GM10248 (cell line): ENCODE data around the gene HOXC4.
A peak's percentile ranks its signal among the peaks of the same experiment; 100 is the strongest.

Experiments
- CTCF ChIA-PET: fragments of 300-600 bp; sonication (Branson Sonifier 250); formaldehyde crosslinking; extraction: SDS; loops from one replicate; lab custom pipeline; 2021; ENCODE audit warnings: antibody characterized with exemption; lab: Yijun Ruan, JAX
- POLR2A ChIA-PET: fragments of 350-650 bp; sonication (Branson Sonifier 250); formaldehyde crosslinking; extraction: SDS; loops from one replicate; lab custom pipeline; 2020; ENCODE audit warnings: antibody characterized with exemption; lab: Yijun Ruan, JAX
- DNase-seq: peaks from one replicate; pipeline ENCODE4 v3.0.0; 2012; ENCODE audit errors: extremely low spot score
- CTCF ChIP-seq: IDR thresholded peaks from 2 replicates; pipeline ENCODE4 v1.5.1; 2012; ENCODE audit warnings: mild to moderate bottlenecking, low read depth; ENCODE audit errors: extremely low read depth, missing control alignments, control extremely low read depth

The HOXC4 gene

GRCh38 chr12:54019091-54019811, 34.4 kb upstream of the HOXC4 start:
- no peak for TF ChIP-seq CTCF
- ChIA-PET CTCF (interaction anchor here (6.1 kb wide), 1 partner anchor 14 kb away, joined by 56 read pairs; the partner anchor contains the start of gene HOXC5), POLR2A (no interaction called here)
- DNase-seq, result no peak

GRCh38 chr12:54019924-54020590, 33.6 kb upstream of the HOXC4 start:
- no peak for TF ChIP-seq CTCF
- ChIA-PET CTCF (interaction anchor here (4.6 to 6.1 kb wide), 2 partner anchors 12 to 13 kb away, joined by 52 to 56 read pairs; partner anchors contain the start of genes HOXC5 and HOXC8), POLR2A (no interaction called here)
- DNase-seq, result no peak

GRCh38 chr12:54020591-54021405, 32.8 kb upstream of the HOXC4 start:
- DNase-seq, result no peak
- POLR2A ChIA-PET, result no interaction called here
- CTCF ChIA-PET, result interaction anchor here (0.9 to 6.1 kb wide), 5 partner anchors 12 to 194 kb away, joined by 3 to 56 read pairs (median 27); partner anchors contain the start of genes HOXC5 and HOXC8
- no peak for TF ChIP-seq CTCF

GRCh38 chr12:54021432-54022013, 32.1 kb upstream of the HOXC4 start:
- TF ChIP-seq CTCF, result peak; percentile 34
- POLR2A ChIA-PET, result no interaction called here
- DNase-seq, result no peak
- CTCF ChIA-PET, result interaction anchor here (0.9 to 6.1 kb wide), 8 partner anchors 12 to 351 kb away, joined by 3 to 56 read pairs (median 21); partner anchors contain the start of genes HOXC5 and HOXC8

- ChIA-PET POLR2A (no interaction called here), CTCF (interaction anchor here (0.8 to 6.1 kb wide), 16 partner anchors 10 to 380 kb away, joined by 3 to 56 read pairs (median 5); partner anchors contain the start of genes HOXC10, HOXC4, HOXC5 and HOXC8)
- TF ChIP-seq CTCF, result no peak
- DNase-seq, result no peak
Observed at GRCh38 chr12:54022960-54023884, 30.4 kb upstream of the HOXC4 start.
